Astrocyte (in vitro differentiated cells and primary cell): ENCODE results near the gene TMEM175. TPM values are rescaled to one million over a fixed set of nuclear protein-coding genes. Genes with fewer than 3 reads are reported as not detected.

Experiments
- DNase-seq: peaks from one replicate; pipeline ENCODE4 v3.0.0-alpha.2; 2010; ENCODE audit warnings: low read depth
- FAIRE-seq: peaks from 2 replicates; lab custom pipeline; 2011; peaks lifted over from hg19 to GRCh38; lab: Jason Lieb, UNC
- H2AFZ ChIP-seq: 2 replicates; pipeline ENCODE4 v1.6.0; 2012; ENCODE audit warnings: low read depth, low read length, inconsistent platforms
- H3K27ac ChIP-seq: 2 replicates; pipeline ENCODE4 v1.5.1; 2011; ENCODE audit warnings: low read depth, low read length, inconsistent platforms
- H3K27me3 ChIP-seq: 2 replicates; pipeline ENCODE4 v1.6.0; 2011; ENCODE audit warnings: low read length, inconsistent platforms; ENCODE audit not compliant: insufficient read depth
- H3K36me3 ChIP-seq: 2 replicates; pipeline ENCODE4 v1.5.1; 2011; ENCODE audit warnings: low read length, inconsistent platforms; ENCODE audit not compliant: insufficient read depth
- H3K4me1 ChIP-seq: 2 replicates; pipeline ENCODE4 v1.5.1; 2011; ENCODE audit warnings: low read length, inconsistent platforms; ENCODE audit not compliant: insufficient read depth
- H3K4me2 ChIP-seq: 2 replicates; pipeline ENCODE4 v1.6.0; 2012; ENCODE audit warnings: low read length, inconsistent platforms
- H3K4me3 ChIP-seq: 2 replicates; pipeline ENCODE4 v1.5.1; 2011; ENCODE audit warnings: low read depth, mild to moderate bottlenecking, low read length, inconsistent platforms; ENCODE audit not compliant: insufficient read depth
- H3K79me2 ChIP-seq: 2 replicates; pipeline ENCODE4 v1.6.0; 2012; ENCODE audit warnings: mild to moderate bottlenecking, low read length, inconsistent platforms; ENCODE audit not compliant: insufficient read depth
- H3K9ac ChIP-seq: 2 replicates; pipeline ENCODE4 v1.6.0; 2012; ENCODE audit warnings: mild to moderate bottlenecking, low read length, inconsistent platforms
- H3K9me3 ChIP-seq: 2 replicates; pipeline ENCODE4 v1.5.1; 2012; ENCODE audit warnings: low read depth, mild to moderate bottlenecking, low read length, inconsistent platforms; ENCODE audit not compliant: insufficient read depth
- H4K20me1 ChIP-seq: 2 replicates; pipeline ENCODE4 v1.6.0; 2012; ENCODE audit warnings: low read length, inconsistent platforms; ENCODE audit not compliant: insufficient read depth
- H3K27ac Mint-ChIP-seq: one replicate; pipeline ENCODE4 v1.8.0; 2021; ENCODE audit warnings: mild to moderate bottlenecking, mixed read lengths; ENCODE audit not compliant: unreplicated experiment
- H3K27me3 Mint-ChIP-seq: one replicate; pipeline ENCODE4 v1.8.0; 2021; ENCODE audit warnings: low read depth, mixed read lengths; ENCODE audit not compliant: unreplicated experiment
- H3K36me3 Mint-ChIP-seq: one replicate; pipeline ENCODE4 v1.8.0; 2021; ENCODE audit warnings: low read depth, mixed read lengths; ENCODE audit not compliant: unreplicated experiment
- H3K4me1 Mint-ChIP-seq: one replicate; pipeline ENCODE4 v1.8.0; 2021; ENCODE audit warnings: low read depth, mixed read lengths; ENCODE audit not compliant: unreplicated experiment
- H3K4me3 Mint-ChIP-seq: one replicate; pipeline ENCODE4 v1.8.0; 2021; ENCODE audit warnings: mild to moderate bottlenecking, moderate library complexity, mixed read lengths; ENCODE audit not compliant: unreplicated experiment
- H3K9me3 Mint-ChIP-seq: one replicate; pipeline ENCODE4 v1.8.0; 2021; ENCODE audit warnings: mild to moderate bottlenecking, mixed read lengths; ENCODE audit not compliant: unreplicated experiment
- EZH2 ChIP-seq: IDR thresholded peaks from 2 replicates; pipeline ENCODE4 v1.6.1; 2012; ENCODE audit warnings: mild to moderate bottlenecking, low read length, inconsistent platforms; ENCODE audit not compliant: insufficient read depth
- total RNA-seq: library from RNA; stranded (reverse); gene quantifications from 2 replicates; pipeline ENCODE4 v1.2.1, GENCODE V29; 2021
- TF ChIP-seq, protein P1 (sequence below): IDR thresholded peaks from 2 replicates; pipeline ENCODE4 v1.5.1; 2011; ENCODE audit warnings: low read depth, mild to moderate bottlenecking, inconsistent platforms, low read length, moderate library complexity; ENCODE audit not compliant: insufficient read depth

TMEM175 gene
- total RNA-seq, 1 donor from 2014 or later: 22.1 TPM

DNA sequence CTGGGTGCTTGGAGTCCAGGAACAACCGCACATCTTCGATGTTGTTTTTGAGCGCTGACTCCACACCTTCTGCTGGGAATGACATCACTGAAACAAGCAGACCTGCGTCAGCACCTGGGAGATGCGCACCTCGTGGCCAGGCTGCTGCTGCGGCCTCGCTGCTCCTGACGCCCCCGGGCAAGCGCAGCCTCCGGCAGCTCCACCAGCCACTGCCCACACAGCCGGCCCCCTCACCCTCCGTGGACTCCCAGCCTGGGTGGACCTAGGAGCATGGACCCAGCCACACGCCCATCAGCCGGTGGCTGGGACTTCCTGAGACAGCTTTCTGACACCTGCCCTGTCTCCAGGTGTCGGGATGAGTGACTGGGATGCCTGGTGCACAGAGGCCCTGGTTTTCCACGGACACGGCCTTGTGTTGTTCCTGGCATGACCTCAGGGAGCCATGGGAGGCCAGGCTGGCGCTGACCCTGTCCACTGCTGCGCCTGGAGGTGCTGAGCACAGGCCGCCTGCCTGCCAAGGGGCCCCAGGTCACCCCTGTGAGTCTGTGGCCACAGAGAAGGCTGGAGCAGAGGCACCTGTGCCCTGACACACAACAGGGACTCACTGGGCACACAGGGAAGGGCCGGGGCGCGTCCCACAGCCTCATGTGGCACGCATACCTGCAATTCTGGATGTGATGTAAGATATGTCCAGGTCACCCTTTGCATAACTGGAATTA is 48.7 kb upstream of the TMEM175 start:
- DNase-seq: no peak
- no peak overlapping the region for H3K4me2 ChIP-seq
- no peaks in the 10 kb centered on the region for H3K4me1 Mint-ChIP-seq
- no peak overlapping the region for H3K27ac Mint-ChIP-seq
- H3K27me3 ChIP-seq: no peaks in the 10 kb centered on the region
- H3K36me3 Mint-ChIP-seq: peaks cover 5% of the 10 kb centered on the region
- no peak overlapping the region for H3K4me3 ChIP-seq
- TF ChIP-seq EZH2: no peak
- TF ChIP-seq, protein P1, sequence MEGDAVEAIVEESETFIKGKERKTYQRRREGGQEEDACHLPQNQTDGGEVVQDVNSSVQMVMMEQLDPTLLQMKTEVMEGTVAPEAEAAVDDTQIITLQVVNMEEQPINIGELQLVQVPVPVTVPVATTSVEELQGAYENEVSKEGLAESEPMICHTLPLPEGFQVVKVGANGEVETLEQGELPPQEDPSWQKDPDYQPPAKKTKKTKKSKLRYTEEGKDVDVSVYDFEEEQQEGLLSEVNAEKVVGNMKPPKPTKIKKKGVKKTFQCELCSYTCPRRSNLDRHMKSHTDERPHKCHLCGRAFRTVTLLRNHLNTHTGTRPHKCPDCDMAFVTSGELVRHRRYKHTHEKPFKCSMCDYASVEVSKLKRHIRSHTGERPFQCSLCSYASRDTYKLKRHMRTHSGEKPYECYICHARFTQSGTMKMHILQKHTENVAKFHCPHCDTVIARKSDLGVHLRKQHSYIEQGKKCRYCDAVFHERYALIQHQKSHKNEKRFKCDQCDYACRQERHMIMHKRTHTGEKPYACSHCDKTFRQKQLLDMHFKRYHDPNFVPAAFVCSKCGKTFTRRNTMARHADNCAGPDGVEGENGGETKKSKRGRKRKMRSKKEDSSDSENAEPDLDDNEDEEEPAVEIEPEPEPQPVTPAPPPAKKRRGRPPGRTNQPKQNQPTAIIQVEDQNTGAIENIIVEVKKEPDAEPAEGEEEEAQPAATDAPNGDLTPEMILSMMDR: no peak
- H3K36me3 ChIP-seq: peaks cover 13% of the 10 kb centered on the region
- no peak overlapping the region for H3K4me3 Mint-ChIP-seq
- no peaks in the 10 kb centered on the region for H3K4me1 ChIP-seq
- H4K20me1 ChIP-seq: peaks cover 26% of the 10 kb centered on the region
- FAIRE-seq: no peak
- no peaks in the 10 kb centered on the region for H3K27me3 Mint-ChIP-seq
- no peak overlapping the region for H2AFZ ChIP-seq
- H3K79me2 ChIP-seq: no peaks in the 10 kb centered on the region
- no peaks in the 10 kb centered on the region for H3K9me3 ChIP-seq
- no peak overlapping the region for H3K9ac ChIP-seq
- H3K9me3 Mint-ChIP-seq: no peaks in the 10 kb centered on the region
- no peak overlapping the region for H3K27ac ChIP-seq

- Histone ChIP-seq H3K79me2 (no peaks in the 10 kb centered on the region), H3K4me2 (no peak overlapping the region), H3K36me3 (peaks cover 9% of the 10 kb centered on the region), H3K4me3 (no peak overlapping the region), H3K27me3 (no peaks in the 10 kb centered on the region), H2AFZ (no peak overlapping the region), H4K20me1 (peaks cover 26% of the 10 kb centered on the region), H3K9ac (no peak overlapping the region), H3K27ac (no peak overlapping the region), H3K4me1 (no peaks in the 10 kb centered on the region), H3K9me3 (no peaks in the 10 kb centered on the region)
- TF ChIP-seq, protein P1: no peak
- no peak for TF ChIP-seq EZH2
- FAIRE-seq (no peak), DNase-seq (no peak)
- Mint-ChIP-seq H3K36me3 (peaks cover 5% of the 10 kb centered on the region), H3K27ac (no peak overlapping the region), H3K4me1 (no peaks in the 10 kb centered on the region), H3K9me3 (no peaks in the 10 kb centered on the region), H3K4me3 (no peak overlapping the region), H3K27me3 (no peaks in the 10 kb centered on the region)
Measured at GRCh38 chr4:884259-884658, 48.0 kb upstream of the TMEM175 start.

GRCh38 chr4:884896-885295 is 47.4 kb upstream of the TMEM175 start:
- Histone ChIP-seq H3K36me3 (peaks cover 9% of the 10 kb centered on the region), H3K27me3 (no peaks in the 10 kb centered on the region), H2AFZ (no peak overlapping the region), H3K4me3 (no peak overlapping the region), H3K9me3 (no peaks in the 10 kb centered on the region), H3K27ac (no peak overlapping the region), H3K4me2 (no peak overlapping the region), H4K20me1 (peaks cover 26% of the 10 kb centered on the region), H3K4me1 (no peaks in the 10 kb centered on the region), H3K9ac (no peak overlapping the region), H3K79me2 (no peaks in the 10 kb centered on the region)
- TF ChIP-seq, protein P1: no peak
- TF ChIP-seq EZH2: no peak
- no peak for DNase-seq
- Mint-ChIP-seq H3K4me1 (no peaks in the 10 kb centered on the region), H3K36me3 (peaks cover 5% of the 10 kb centered on the region), H3K4me3 (no peak overlapping the region), H3K9me3 (no peaks in the 10 kb centered on the region), H3K27ac (no peak overlapping the region), H3K27me3 (no peaks in the 10 kb centered on the region)
- FAIRE-seq: no peak
